ENCODE measurements around the gene MPG. TPM values are rescaled to one million over a fixed set of nuclear protein-coding genes. Genes with fewer than 3 reads are reported as not detected.

MPG gene
- total RNA-seq, 4 donors from 2014 or later = 46.8 to 94.4 (median 70.9) TPM

- no peak overlapping the region for H3K4me3 ChIP-seq
- H3K36me3 ChIP-seq = peaks cover 4% of the 10 kb centered on the region
- no peak for DNase-seq (ENCODE audit: low spot score in 2 of 2)
- no peak overlapping the region for H3K27ac ChIP-seq
- no peaks in the 10 kb centered on the region for H3K27me3 ChIP-seq
- WGBS = 84% methylated on average over 8 of the region's 13 CpGs
- no peaks in the 10 kb centered on the region for H3K4me1 ChIP-seq
- H3K9me3 ChIP-seq = no peaks in the 10 kb centered on the region
- no peak for TF ChIP-seq POLR2A (IDR thresholded peaks at IDR 0.05)
Measured at GRCh38 chr16:38941-39892, 38.8 kb upstream of the MPG start.

- Histone ChIP-seq H3K4me3 (no peak overlapping the region), H3K9me3 (no peaks in the 10 kb centered on the region), H3K27ac (no peak overlapping the region), H3K4me1 (no peaks in the 10 kb centered on the region), H3K36me3 (peaks cover 17% of the 10 kb centered on the region), H3K27me3 (no peaks in the 10 kb centered on the region)
- no peak for DNase-seq (ENCODE audit: low spot score in 2 of 2)
- WGBS = 88% methylated on average over 22 of the region's 22 CpGs
- TF ChIP-seq POLR2A (IDR thresholded peaks at IDR 0.05) (no peak), CTCF (IDR thresholded peaks at IDR 0.05) (no peak), EP300 (IDR thresholded peaks at IDR 0.05) (no peak), POLR2AphosphoS5 (IDR thresholded peaks at IDR 0.05) (no peak)
Measured at GRCh38 chr16:41439-42068, 36.5 kb upstream of the MPG start.

GRCh38 chr16:42069-42457 lies 36.0 kb upstream of the MPG start:
- no peak overlapping the region for H3K4me3 ChIP-seq
- H3K27me3 ChIP-seq = no peaks in the 10 kb centered on the region
- WGBS = 87% methylated on average over 11 of the region's 11 CpGs
- H3K9me3 ChIP-seq = no peaks in the 10 kb centered on the region
- DNase-seq (ENCODE audit: low spot score in 2 of 2) = no peak
- peaks cover 20% of the 10 kb centered on the region for H3K36me3 ChIP-seq
- H3K27ac ChIP-seq = no peak overlapping the region
- H3K4me1 ChIP-seq = no peaks in the 10 kb centered on the region
- TF ChIP-seq CTCF (IDR thresholded peaks at IDR 0.05) = no peak
- no peak for TF ChIP-seq EP300 (IDR thresholded peaks at IDR 0.05)
- no peak for TF ChIP-seq POLR2A (IDR thresholded peaks at IDR 0.05)
- no peak for TF ChIP-seq POLR2AphosphoS5 (IDR thresholded peaks at IDR 0.05)

- no peaks in the 10 kb centered on the region for H3K4me1 ChIP-seq
- H3K27ac ChIP-seq = no peak overlapping the region
- no peaks in the 10 kb centered on the region for H3K9me3 ChIP-seq
- no peak for TF ChIP-seq EP300 (IDR thresholded peaks at IDR 0.05)
- TF ChIP-seq POLR2AphosphoS5 (IDR thresholded peaks at IDR 0.05) = no peak
- TF ChIP-seq POLR2A (IDR thresholded peaks at IDR 0.05) = no peak
- no peak for TF ChIP-seq CTCF (IDR thresholded peaks at IDR 0.05)
- H3K27me3 ChIP-seq = no peaks in the 10 kb centered on the region
- H3K36me3 ChIP-seq = peaks cover 24% of the 10 kb centered on the region
- no peak for DNase-seq (ENCODE audit: low spot score in 2 of 2)
- WGBS = 86% methylated on average over 4 of the region's 4 CpGs
- no peak overlapping the region for H3K4me3 ChIP-seq
Measured at GRCh38 chr16:42691-43090, 35.3 kb upstream of the MPG start.

GRCh38 chr16:43294-43693 lies 34.7 kb upstream of the MPG start:
- no peak overlapping the region for H3K4me3 ChIP-seq
- H3K9me3 ChIP-seq = no peaks in the 10 kb centered on the region
- H3K4me1 ChIP-seq = no peaks in the 10 kb centered on the region
- no peak for TF ChIP-seq POLR2AphosphoS5 (IDR thresholded peaks at IDR 0.05)
- no peak for TF ChIP-seq EP300 (IDR thresholded peaks at IDR 0.05)
- no peak for TF ChIP-seq CTCF (IDR thresholded peaks at IDR 0.05)
- no peak for TF ChIP-seq POLR2A (IDR thresholded peaks at IDR 0.05)
- H3K27me3 ChIP-seq = no peaks in the 10 kb centered on the region
- 79% methylated on average over 5 of the region's 5 CpGs for WGBS
- no peak for DNase-seq (ENCODE audit: low spot score in 2 of 2)
- peaks cover 24% of the 10 kb centered on the region for H3K36me3 ChIP-seq
- H3K27ac ChIP-seq = no peak overlapping the region
